HG02943 (cell line): Measurements from ENCODE around the gene RUNDC3A.

Source experiments
- ATAC-seq: cut with Tn5 transposase; IDR thresholded peaks from one replicate; pipeline ENCODE4 v1.9.1; 2021; ENCODE audit warnings: mild to moderate bottlenecking, low read depth, moderate library complexity; ENCODE audit not compliant: unreplicated experiment

RUNDC3A gene

GRCh38 chr17:44308320-44308818, at the start of gene RUNDC3A:
Gene RUNDC3A (plus strand): TSS chr17:44308601. CDS start chr17:44308833, 232 bp downstream.
- no peak for ATAC-seq

- no peak for ATAC-seq
Measured at GRCh38 chr17:44258811-44259351, 49.5 kb upstream of the RUNDC3A start.

GRCh38 chr17:44260296-44260695, 48.1 kb upstream of the RUNDC3A start:
- no peak for ATAC-seq

- ATAC-seq, result no peak
Measured at GRCh38 chr17:44262654-44263225, 45.7 kb upstream of the RUNDC3A start.

- no peak for ATAC-seq
Measured at GRCh38 chr17:44263345-44263902, 45.0 kb upstream of the RUNDC3A start.

- no peak for ATAC-seq
Measured at GRCh38 chr17:44266402-44267164, 41.8 kb upstream of the RUNDC3A start.

- ATAC-seq, result no peak
Measured at GRCh38 chr17:44267165-44267455, 41.3 kb upstream of the RUNDC3A start.

- no peak for ATAC-seq
Measured at GRCh38 chr17:44267818-44268490, 40.4 kb upstream of the RUNDC3A start, which contains the start of gene SLC4A1. Gene SLC4A1 (minus strand): TSS chr17:44268135. CDS start chr17:44262866, 5,269 bp downstream.

GRCh38 chr17:44268709-44269534, 39.5 kb upstream of the RUNDC3A start:
- no peak for ATAC-seq

GRCh38 chr17:44269535-44270240, 38.7 kb upstream of the RUNDC3A start:
- ATAC-seq, result no peak

- ATAC-seq, result no peak
Measured at GRCh38 chr17:44272321-44272951, 36.0 kb upstream of the RUNDC3A start.

- ATAC-seq, result no peak
Measured at GRCh38 chr17:44272954-44273353, 35.4 kb upstream of the RUNDC3A start.

GRCh38 chr17:44273607-44274006, 34.8 kb upstream of the RUNDC3A start:
- ATAC-seq, result no peak

- ATAC-seq, result no peak
Measured at GRCh38 chr17:44277976-44278375, 30.4 kb upstream of the RUNDC3A start.

- no peak for ATAC-seq
Measured at GRCh38 chr17:44279346-44279665, 29.1 kb upstream of the RUNDC3A start.

GRCh38 chr17:44279666-44280391, 28.6 kb upstream of the RUNDC3A start:
- no peak for ATAC-seq

GRCh38 chr17:44280392-44280937, 27.9 kb upstream of the RUNDC3A start:
- no peak for ATAC-seq

- no peak for ATAC-seq
Measured at GRCh38 chr17:44281570-44281969, 26.8 kb upstream of the RUNDC3A start.
